ENCODE results near the gene AFAP1. TPM values are rescaled to one million over a fixed set of nuclear protein-coding genes. Genes with fewer than 3 reads are reported as not detected.
A peak's percentile ranks its signal among the peaks of the same experiment; 100 is the strongest.
"Not testable (repeated sequence)": the region's sequence is repeated elsewhere in the genome, so short reads cannot be mapped to it uniquely, and the experiment has no call there.

AFAP1 gene
- polyA plus RNA-seq, 1 experiment: 61.7 TPM

GRCh38 chr4:7922466-7922865 lies 17.2 kb downstream of the AFAP1 start:
- Histone ChIP-seq H3K27ac (ENCODE audit: low read depth, low read length) (no peak overlapping the region), H3K27me3 (ENCODE audit: control insufficient read depth, insufficient read depth, low read length) (no peaks in the 10 kb centered on the region), H3K9me3 (ENCODE audit: control insufficient read depth, insufficient read depth, low read length) (no peaks in the 10 kb centered on the region), H3K4me3 (ENCODE audit: low read depth, low read length) (no peak overlapping the region)
- POLR2A ChIA-PET: interaction anchor here (0.6 kb wide), 1 partner anchor 55 kb away, joined by 3 read pairs; no protein-coding TSS in a partner anchor
- TF ChIP-seq, protein P1, sequence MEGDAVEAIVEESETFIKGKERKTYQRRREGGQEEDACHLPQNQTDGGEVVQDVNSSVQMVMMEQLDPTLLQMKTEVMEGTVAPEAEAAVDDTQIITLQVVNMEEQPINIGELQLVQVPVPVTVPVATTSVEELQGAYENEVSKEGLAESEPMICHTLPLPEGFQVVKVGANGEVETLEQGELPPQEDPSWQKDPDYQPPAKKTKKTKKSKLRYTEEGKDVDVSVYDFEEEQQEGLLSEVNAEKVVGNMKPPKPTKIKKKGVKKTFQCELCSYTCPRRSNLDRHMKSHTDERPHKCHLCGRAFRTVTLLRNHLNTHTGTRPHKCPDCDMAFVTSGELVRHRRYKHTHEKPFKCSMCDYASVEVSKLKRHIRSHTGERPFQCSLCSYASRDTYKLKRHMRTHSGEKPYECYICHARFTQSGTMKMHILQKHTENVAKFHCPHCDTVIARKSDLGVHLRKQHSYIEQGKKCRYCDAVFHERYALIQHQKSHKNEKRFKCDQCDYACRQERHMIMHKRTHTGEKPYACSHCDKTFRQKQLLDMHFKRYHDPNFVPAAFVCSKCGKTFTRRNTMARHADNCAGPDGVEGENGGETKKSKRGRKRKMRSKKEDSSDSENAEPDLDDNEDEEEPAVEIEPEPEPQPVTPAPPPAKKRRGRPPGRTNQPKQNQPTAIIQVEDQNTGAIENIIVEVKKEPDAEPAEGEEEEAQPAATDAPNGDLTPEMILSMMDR (IDR thresholded peaks at IDR 0.05; ENCODE audit: low read depth, low read length): no peak
- CTCF ChIA-PET: interaction anchor here (2.2 kb wide), 1 partner anchor 65 kb away, joined by 10 read pairs; no protein-coding TSS in a partner anchor
- no peak for DNase-seq (ENCODE audit: low read depth, low spot score)

DNA sequence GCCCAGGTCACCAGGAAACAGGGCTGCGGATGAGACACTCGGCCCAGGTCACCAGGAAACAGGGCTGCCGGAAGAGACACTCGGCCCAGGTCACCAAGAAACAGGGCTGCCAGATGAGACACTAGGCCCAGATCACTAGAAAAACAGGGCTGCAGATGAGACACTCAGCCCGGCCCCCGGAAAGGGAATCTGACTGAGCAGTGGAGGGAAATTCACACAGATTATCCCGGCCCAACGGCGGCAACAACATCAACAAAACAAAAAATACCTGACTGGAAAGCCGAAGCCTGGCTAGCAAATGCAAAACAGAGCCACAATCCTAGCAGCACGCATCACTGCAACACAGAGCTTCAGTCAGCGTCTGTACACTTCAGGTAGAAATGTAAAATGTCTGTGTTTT lies 20.7 kb downstream of the AFAP1 start:
- CTCF ChIA-PET: no interaction called here
- DNase-seq (ENCODE audit: low read depth, low spot score): no peak
- Histone ChIP-seq H3K27me3 (ENCODE audit: control insufficient read depth, insufficient read depth, low read length) (no peaks in the 10 kb centered on the region), H3K9me3 (ENCODE audit: control insufficient read depth, insufficient read depth, low read length) (no peaks in the 10 kb centered on the region; the same call in 1 of the 2 replicates), H3K27ac (ENCODE audit: low read depth, low read length) (no peak overlapping the region), H3K4me3 (ENCODE audit: low read depth, low read length) (no peak overlapping the region)
- TF ChIP-seq, protein P1 (IDR thresholded peaks at IDR 0.05; ENCODE audit: low read depth, low read length): no peak
- POLR2A ChIA-PET: no interaction called here

GRCh38 chr4:7918187-7918586 lies 21.5 kb downstream of the AFAP1 start:
- CTCF ChIA-PET, POLR2A ChIA-PET: not testable (repeated sequence)
- peak overlapping the region; percentile 21 for H3K27ac ChIP-seq (ENCODE audit: low read depth, low read length)

DNA sequence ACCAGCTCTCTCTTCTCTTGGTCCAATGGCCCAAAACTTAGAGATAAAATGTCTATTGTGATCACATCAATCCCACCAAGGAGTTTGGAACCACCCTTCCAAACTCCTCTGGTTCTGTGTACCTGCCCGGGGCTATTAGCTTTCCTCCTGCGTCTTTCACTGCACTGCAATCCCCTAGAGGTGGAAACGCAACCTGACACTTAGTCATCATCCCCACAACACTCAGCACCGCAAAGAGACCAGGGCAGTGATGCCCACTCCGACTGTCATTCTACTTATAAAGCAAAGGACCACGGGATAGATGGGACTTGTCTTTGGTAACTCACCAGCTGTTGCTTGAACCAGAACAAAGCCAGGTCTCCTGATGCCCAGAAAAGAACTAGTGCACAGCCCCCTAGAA lies 22.0 kb downstream of the AFAP1 start:
- H3K27ac ChIP-seq (ENCODE audit: low read depth, low read length): no peak overlapping the region
- H3K27me3 ChIP-seq (ENCODE audit: control insufficient read depth, insufficient read depth, low read length): no peaks in the 10 kb centered on the region
- DNase-seq (ENCODE audit: low read depth, low spot score): no peak
- H3K9me3 ChIP-seq (ENCODE audit: control insufficient read depth, insufficient read depth, low read length): no peaks in the 10 kb centered on the region; the same call in 1 of the 2 replicates
- POLR2A ChIA-PET: no interaction called here
- H3K4me3 ChIP-seq (ENCODE audit: low read depth, low read length): no peak overlapping the region
- TF ChIP-seq, protein P1 (IDR thresholded peaks at IDR 0.05; ENCODE audit: low read depth, low read length): peak; percentile 13; the same call in 1 of the 2 replicates
- CTCF ChIA-PET: interaction anchor here (0.7 kb wide), 1 partner anchor 115 kb away, joined by 3 read pairs; no protein-coding TSS in a partner anchor

More at GRCh38 chr4:7918187-7918586, 21.5 kb downstream of the AFAP1 start:
- not testable (repeated sequence) for H3K27me3 ChIP-seq (ENCODE audit: control insufficient read depth, insufficient read depth, low read length); H3K9me3 ChIP-seq (ENCODE audit: control insufficient read depth, insufficient read depth, low read length); DNase-seq (ENCODE audit: low read depth, low spot score); H3K4me3 ChIP-seq (ENCODE audit: low read depth, low read length)

- CTCF ChIA-PET: no interaction called here
- no peaks in the 10 kb centered on the region; the same call in 1 of the 2 replicates for H3K9me3 ChIP-seq (ENCODE audit: control insufficient read depth, insufficient read depth, low read length)
- no peaks in the 10 kb centered on the region for H3K27me3 ChIP-seq (ENCODE audit: control insufficient read depth, insufficient read depth, low read length)
- no peak for DNase-seq (ENCODE audit: low read depth, low spot score)
- no peak overlapping the region for H3K27ac ChIP-seq (ENCODE audit: low read depth, low read length)
- TF ChIP-seq, protein P1 (IDR thresholded peaks at IDR 0.05; ENCODE audit: low read depth, low read length): no peak
- POLR2A ChIA-PET: no interaction called here
- H3K4me3 ChIP-seq (ENCODE audit: low read depth, low read length): no peak overlapping the region
These were observed 23.8 kb downstream of the AFAP1 start for GRCh38 chr4:7915875-7916242.

All from AG04450 (cell line).